ENCODE data around the gene FRMD1. TPM values are rescaled to one million over a fixed set of nuclear protein-coding genes. Genes with fewer than 3 reads are reported as not detected.

FRMD1 gene
- total RNA-seq, 3 donors from 2014 or later (not counting 1 experiment from before 2014, with no cell fraction given) = not detected

GRCh38 chr6:168097621-168098430, 18.8 kb upstream of the FRMD1 start:
- no peak overlapping the region for H3K27ac Mint-ChIP-seq
- Histone ChIP-seq H3K4me1 (ENCODE audit: control insufficient read depth, insufficient read depth, low read length) (no peaks in the 10 kb centered on the region), H3K36me3 (ENCODE audit: control insufficient read depth, insufficient read depth, low read length) (no peaks in the 10 kb centered on the region), H3K4me3 (ENCODE audit: low read length) (no peak overlapping the region), H3K27ac (ENCODE audit: low read length) (no peak overlapping the region), H3K27me3 (ENCODE audit: control insufficient read depth, insufficient read depth, low read length) (peaks cover 3% of the 10 kb centered on the region), H3K9me3 (ENCODE audit: control insufficient read depth, insufficient read depth, low read length) (no peaks in the 10 kb centered on the region)
- H3K4me1 Mint-ChIP-seq = no peaks in the 10 kb centered on the region
- no peak for TF ChIP-seq CTCF (IDR thresholded peaks at IDR 0.05)
- H3K27me3 Mint-ChIP-seq (ENCODE audit: low read depth in 2 of 2) = peaks cover 12 to 15% of the 10 kb centered on the region in 2 donors
- intact Hi-C loops (cut with micrococcal nuclease) = no loop called here
- H3K4me3 Mint-ChIP-seq = no peak overlapping the region
- ATAC-seq = no peak
- WGBS (ENCODE audit: insufficient coverage) = 92% methylated on average over 22 of the region's 22 CpGs
- no peak for DNase-seq
- no peaks in the 10 kb centered on the region for H3K36me3 Mint-ChIP-seq
- H3K9me3 Mint-ChIP-seq = no peaks in the 10 kb centered on the region

GRCh38 chr6:168097221-168097620, 18.2 kb upstream of the FRMD1 start:
- no peak for ATAC-seq
- WGBS (ENCODE audit: insufficient coverage) = 94% methylated on average over 10 of the region's 10 CpGs
- peaks cover 3% of the 10 kb centered on the region for H3K9me3 ChIP-seq (ENCODE audit: control insufficient read depth, insufficient read depth, low read length)
- no peak overlapping the region for H3K27ac ChIP-seq (ENCODE audit: low read length)
- Mint-ChIP-seq H3K9me3 (no peaks in the 10 kb centered on the region), H3K27me3 (ENCODE audit: low read depth in 2 of 2) (peaks cover 6 to 9% of the 10 kb centered on the region in 2 donors), H3K27ac (no peak overlapping the region), H3K4me3 (no peak overlapping the region), H3K4me1 (no peaks in the 10 kb centered on the region), H3K36me3 (no peaks in the 10 kb centered on the region)
- intact Hi-C loops (cut with micrococcal nuclease) = no loop called here
- no peaks in the 10 kb centered on the region for H3K36me3 ChIP-seq (ENCODE audit: control insufficient read depth, insufficient read depth, low read length)
- TF ChIP-seq CTCF (IDR thresholded peaks at IDR 0.05) = no peak
- H3K4me3 ChIP-seq (ENCODE audit: low read length) = no peak overlapping the region
- no peaks in the 10 kb centered on the region for H3K4me1 ChIP-seq (ENCODE audit: control insufficient read depth, insufficient read depth, low read length)
- DNase-seq = no peak
- H3K27me3 ChIP-seq (ENCODE audit: control insufficient read depth, insufficient read depth, low read length) = peaks cover 2% of the 10 kb centered on the region

- Mint-ChIP-seq H3K4me1 (no peaks in the 10 kb centered on the region), H3K4me3 (no peak overlapping the region), H3K27ac (no peak overlapping the region), H3K27me3 (ENCODE audit: low read depth in 2 of 2) (peaks cover 0 to 3% of the 10 kb centered on the region in 2 donors), H3K36me3 (no peaks in the 10 kb centered on the region), H3K9me3 (no peaks in the 10 kb centered on the region)
- no peak overlapping the region for H3K4me3 ChIP-seq (ENCODE audit: low read length)
- DNase-seq (no peak), ATAC-seq (no peak)
- intact Hi-C loops (cut with micrococcal nuclease) = no loop called here
- 77% methylated on average over 13 of the region's 13 CpGs for WGBS (ENCODE audit: insufficient coverage)
- H3K4me1 ChIP-seq (ENCODE audit: control insufficient read depth, insufficient read depth, low read length) = no peaks in the 10 kb centered on the region
- H3K9me3 ChIP-seq (ENCODE audit: control insufficient read depth, insufficient read depth, low read length) = peaks cover 5% of the 10 kb centered on the region
- H3K36me3 ChIP-seq (ENCODE audit: control insufficient read depth, insufficient read depth, low read length) = no peaks in the 10 kb centered on the region
- H3K27me3 ChIP-seq (ENCODE audit: control insufficient read depth, insufficient read depth, low read length) = peaks cover 2% of the 10 kb centered on the region
- TF ChIP-seq CTCF (IDR thresholded peaks at IDR 0.05) = no peak
- H3K27ac ChIP-seq (ENCODE audit: low read length) = no peak overlapping the region
Measured at GRCh38 chr6:168096271-168096764, 17.3 kb upstream of the FRMD1 start.

All from natural killer cell (primary cell).